Measurements from ENCODE around the gene CIRBP. TPM values are rescaled to one million over a fixed set of nuclear protein-coding genes. Genes with fewer than 3 reads are reported as not detected.
A peak's percentile ranks its signal among the peaks of the same experiment; 100 is the strongest.

Gene CIRBP
- total and polyA plus RNA-seq, 2 of the 13 experiments (the other 11 are each of a cell fraction or from before 2014, with no cell fraction given): 133 to 140 TPM

DNA sequence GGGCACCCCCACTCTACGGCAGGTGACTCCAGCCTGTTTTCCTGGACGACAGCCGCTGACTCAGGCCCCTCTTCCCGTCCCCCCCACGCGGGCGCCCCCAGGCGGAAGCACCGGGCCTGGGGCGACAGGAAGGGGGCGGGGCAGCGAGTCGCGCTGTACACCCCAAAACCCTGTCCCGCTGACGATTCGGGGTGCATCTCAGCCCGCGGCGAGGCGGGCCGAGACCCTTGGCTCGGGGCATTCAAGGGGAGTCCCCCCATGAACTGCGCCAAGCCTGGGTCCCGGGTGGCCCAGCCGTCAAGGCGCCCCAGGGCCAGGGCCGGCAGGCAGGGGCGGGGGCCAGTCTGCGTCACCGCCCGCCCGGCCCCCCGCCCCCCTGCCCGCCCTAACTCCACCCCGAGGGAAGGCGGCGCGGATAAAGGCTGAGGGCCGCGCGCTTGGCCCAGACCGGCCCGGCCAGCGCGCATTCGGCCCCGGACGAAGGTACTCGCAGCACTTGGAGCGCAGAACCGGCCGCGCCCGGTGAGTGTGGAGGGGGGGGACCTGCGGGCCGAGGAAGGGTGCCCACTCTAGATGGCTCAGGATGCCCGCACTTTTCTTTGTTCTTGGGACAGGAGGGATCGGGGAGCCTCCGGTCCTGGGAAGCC lies 20.9 kb upstream of the CIRBP start, which contains the start of gene MIDN (continued):
- TF ChIP-seq PRDM10 (CRISPR knock-in tag; IDR thresholded peaks at IDR 0.05; ENCODE audit: low read depth): peak; percentile 19; the same call in 1 of the 2 replicates
- TF ChIP-seq ZNF766 (CRISPR knock-in tag; IDR thresholded peaks at IDR 0.05; ENCODE audit: borderline replicate concordance): no peak
- TF ChIP-seq KIAA2018 (CRISPR knock-in tag; IDR thresholded peaks at IDR 0.05; ENCODE audit: borderline replicate concordance): no peak
- TF ChIP-seq ZNF350 (CRISPR knock-in tag; IDR thresholded peaks at IDR 0.05; ENCODE audit: borderline replicate concordance, low read depth): peak; percentile 19; the same call in 1 of the 2 replicates
- TF ChIP-seq, protein P1, sequence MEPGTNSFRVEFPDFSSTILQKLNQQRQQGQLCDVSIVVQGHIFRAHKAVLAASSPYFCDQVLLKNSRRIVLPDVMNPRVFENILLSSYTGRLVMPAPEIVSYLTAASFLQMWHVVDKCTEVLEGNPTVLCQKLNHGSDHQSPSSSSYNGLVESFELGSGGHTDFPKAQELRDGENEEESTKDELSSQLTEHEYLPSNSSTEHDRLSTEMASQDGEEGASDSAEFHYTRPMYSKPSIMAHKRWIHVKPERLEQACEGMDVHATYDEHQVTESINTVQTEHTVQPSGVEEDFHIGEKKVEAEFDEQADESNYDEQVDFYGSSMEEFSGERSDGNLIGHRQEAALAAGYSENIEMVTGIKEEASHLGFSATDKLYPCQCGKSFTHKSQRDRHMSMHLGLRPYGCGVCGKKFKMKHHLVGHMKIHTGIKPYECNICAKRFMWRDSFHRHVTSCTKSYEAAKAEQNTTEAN (CRISPR knock-in tag; conservative IDR thresholded peaks at IDR 0.05): 0 out of 2 replicates have a peak, but pooled peaks have one; percentile 15
- TF ChIP-seq ZNF510 (CRISPR knock-in tag; IDR thresholded peaks at IDR 0.05; ENCODE audit: low read depth): no peak
- TF ChIP-seq ZMYM4 (CRISPR knock-in tag; IDR thresholded peaks at IDR 0.05): peak; percentile 22; the same call in 1 of the 2 replicates
- no peak for TF ChIP-seq ZEB1 (IDR thresholded peaks at IDR 0.05; ENCODE audit: insufficient replicate concordance, low read depth)
- peak; percentile 87 for TF ChIP-seq ETV5 (CRISPR knock-in tag; IDR thresholded peaks at IDR 0.05; ENCODE audit: borderline replicate concordance)
- no peak; the same call in 1 of the 2 replicates for TF ChIP-seq SKIL (CRISPR knock-in tag; IDR thresholded peaks at IDR 0.05; ENCODE audit: borderline replicate concordance)
- TF ChIP-seq ERF (CRISPR knock-in tag; IDR thresholded peaks at IDR 0.05): peak; percentile 31; the same call in 1 of the 2 replicates

All from HepG2 (cell line).